ENCODE measurements around the gene B4GALT1.
"Not testable (repeated sequence)": the region's sequence is repeated elsewhere in the genome, so short reads cannot be mapped to it uniquely, and the experiment has no call there.

Gene B4GALT1

DNA sequence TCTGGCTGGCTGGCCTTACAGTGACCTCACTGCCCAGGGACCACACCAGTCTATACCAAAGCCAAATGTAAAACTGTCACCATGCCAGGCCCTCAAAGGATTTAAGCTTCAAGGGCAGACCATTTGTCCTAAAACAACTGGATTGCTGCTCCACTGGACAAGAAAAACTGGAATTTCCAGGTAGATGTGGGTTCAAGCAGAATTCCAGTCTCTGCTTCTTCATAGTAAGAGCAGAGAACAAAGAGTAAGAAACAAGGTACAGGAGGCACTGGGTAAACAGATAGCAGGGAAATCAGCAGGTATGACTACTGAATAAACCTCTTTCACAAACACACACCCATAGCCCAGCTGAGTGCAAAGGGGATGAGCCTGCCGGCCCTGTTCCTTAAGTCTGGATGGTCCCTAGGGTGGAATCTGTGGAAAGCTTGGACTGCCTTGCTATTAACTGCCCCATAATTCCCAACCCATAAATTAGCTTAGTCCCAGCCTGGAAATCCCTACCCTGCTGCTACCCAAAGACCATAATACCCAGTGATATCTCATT is 5.5 kb downstream of the B4GALT1 start:
- peak; percentile 59 for DNase-seq

DNA sequence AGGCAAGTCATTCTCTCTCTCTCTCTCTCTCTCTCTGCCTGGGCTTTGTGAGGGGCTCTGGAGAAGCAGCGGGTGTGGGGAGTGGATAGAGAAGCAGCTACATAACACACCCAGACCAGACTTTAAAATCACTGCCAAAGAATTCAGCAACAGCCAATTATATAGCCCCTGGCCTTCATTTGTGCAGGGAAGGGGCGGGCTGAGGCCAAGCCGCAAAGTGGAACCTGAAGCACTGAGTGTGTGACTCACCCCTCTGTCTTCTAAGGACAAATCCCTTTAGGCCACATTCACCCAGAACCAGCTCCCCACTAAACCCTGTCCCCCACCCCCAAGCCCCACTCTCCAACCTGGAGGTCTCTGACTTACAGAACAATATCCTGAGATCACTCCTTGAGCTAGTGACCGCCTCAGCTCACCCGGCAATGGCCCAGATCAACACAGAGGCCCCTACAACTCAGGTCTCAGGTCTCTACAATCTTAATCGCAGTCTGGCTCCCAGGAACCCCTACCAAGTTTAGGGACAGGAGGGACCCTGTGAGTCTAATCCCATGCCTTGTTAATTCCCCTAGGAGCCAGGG is 6.0 kb downstream of the B4GALT1 start:
- no peak for DNase-seq

DNA sequence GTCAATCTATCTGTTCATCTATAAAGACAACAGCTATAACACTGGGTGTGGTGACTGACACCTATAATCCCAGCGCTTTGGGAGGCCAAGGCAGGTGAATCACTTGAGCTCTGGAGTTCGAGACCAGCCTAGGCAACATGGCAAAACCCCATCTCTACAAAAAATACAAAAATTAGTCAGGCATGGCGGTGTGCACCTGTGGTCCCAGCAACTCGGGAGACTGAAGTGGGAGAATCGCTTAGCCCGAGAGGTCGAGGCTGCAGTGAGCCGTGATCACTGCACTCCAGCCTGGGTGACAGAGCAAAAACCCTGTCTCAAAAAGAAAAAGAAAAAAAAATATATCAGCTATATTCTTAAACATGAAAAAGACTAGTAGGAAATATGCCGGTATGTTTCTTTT is 6.7 kb downstream of the B4GALT1 start:
- DNase-seq = not testable (repeated sequence)

DNA sequence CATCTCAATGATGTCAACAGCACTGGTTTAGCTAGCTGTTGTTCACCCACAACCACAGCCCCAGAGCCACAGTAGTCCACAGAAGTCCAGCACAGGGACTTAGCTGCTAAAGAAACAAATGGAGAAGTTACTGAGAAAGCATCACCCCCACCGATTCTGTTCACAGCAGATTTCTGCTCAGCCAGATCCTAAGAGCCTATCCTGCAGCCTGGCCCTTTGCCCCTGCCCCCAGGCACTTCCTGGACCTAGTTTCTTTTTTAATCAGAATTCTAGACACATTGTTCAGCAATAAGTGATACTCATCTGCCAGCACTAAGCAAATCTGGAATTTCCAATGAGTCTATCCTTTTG is 7.4 kb downstream of the B4GALT1 start:
- DNase-seq = no peak

DNA sequence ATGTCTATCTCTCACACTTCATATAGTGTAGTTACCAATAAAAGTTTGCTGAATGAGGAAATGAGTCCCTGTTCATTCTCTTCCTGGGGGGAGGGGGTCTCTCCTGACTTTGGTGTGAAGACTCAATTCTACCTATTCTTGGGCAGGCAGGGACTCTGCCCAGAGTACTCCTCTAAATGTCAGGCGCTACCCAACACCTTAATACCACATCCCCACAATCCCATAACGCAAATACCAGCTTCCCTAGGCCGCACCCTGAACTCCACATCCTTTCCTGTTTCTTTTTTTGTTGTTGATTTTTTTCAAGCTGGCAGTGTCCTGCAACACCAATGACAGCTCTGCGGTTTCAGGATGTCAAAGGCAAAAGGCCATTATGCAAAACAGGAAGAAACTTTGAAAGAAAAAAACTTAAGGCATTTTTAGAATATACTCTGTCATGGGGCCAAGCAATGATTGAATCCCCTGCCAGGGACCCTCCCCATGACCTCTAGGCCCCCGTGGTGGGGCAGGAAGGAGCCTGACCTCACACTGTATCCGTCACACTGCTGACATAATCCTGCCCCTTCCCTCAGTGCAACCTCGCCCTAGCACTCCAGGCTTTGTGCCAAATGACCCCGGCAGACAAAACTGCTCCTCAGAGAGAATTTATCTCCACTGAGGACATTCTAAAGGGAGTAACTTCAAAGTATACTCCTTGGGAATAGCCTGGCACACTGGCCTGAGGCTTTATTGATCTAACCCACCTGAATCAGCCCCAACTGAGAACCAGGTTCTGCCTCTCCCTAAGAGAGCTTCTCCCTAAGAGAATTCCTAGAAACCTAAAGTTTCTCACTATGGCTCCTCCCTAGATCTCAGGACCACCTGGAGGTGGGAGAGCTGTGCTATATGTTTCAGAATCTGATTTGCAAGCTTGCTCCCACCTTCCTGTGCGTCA is 8.0 kb downstream of the B4GALT1 start:
- peak; percentile 16 for DNase-seq

DNA sequence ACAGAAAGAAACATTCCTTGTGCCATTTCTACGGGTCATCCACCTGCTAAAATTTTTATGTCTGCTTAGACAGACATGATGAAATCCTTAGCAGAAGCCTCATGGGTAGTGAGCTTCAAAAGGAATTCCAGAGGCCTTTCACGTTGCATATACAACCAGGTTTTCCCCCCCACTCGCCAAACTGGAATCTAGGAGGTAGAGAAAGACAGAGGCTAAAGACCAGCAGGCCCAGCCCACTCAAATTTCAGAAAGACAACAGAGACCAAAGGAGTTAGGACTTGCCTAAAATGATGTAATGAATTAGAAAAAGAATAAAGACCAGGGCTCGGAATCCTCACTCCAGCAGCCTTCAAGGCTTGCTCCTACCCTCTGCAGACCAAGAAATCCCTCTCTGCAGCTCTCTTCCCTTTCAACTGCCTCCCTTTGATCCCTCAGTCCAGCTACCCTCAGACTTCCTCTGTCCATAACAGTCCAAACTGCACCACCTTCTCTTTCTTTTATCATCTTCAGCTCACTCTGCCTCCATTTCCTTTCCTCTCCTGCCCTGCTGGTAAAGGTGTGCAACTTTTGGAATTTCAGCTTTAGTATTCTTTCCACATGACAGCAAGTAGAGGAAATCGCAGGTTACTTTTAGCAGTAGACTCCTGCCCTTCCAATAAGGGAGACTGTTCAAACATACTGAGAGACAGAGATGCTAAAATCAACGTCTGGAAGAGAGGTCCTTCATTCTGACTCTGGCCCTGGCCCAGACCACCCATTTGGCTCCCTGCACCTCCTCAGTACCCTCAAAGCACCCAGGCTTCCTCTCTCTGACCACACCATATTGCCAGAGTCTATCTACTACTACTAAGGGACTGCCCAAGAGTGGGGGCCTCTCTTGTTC is 8.9 kb downstream of the B4GALT1 start:
- DNase-seq = no peak

DNA sequence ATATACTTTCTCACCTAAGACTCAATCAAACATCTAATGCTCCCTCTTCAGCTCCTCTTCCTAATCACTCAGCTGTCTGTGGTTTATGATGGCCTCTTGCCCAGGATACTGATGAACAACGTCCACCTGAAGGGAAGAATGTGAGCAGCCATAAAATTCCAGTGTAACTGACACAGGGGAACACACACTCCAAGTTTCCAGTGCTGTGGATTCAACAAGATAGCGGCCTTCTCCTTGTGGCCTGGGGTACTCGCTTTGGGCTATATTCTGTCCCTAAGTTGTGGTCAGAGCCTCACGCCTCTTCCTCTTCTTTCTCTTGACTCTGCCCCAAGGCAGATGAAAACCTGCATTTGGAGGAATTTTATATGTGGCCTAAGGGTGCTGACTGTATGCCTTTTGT is 11.7 kb downstream of the B4GALT1 start:
- no peak for DNase-seq

DNA sequence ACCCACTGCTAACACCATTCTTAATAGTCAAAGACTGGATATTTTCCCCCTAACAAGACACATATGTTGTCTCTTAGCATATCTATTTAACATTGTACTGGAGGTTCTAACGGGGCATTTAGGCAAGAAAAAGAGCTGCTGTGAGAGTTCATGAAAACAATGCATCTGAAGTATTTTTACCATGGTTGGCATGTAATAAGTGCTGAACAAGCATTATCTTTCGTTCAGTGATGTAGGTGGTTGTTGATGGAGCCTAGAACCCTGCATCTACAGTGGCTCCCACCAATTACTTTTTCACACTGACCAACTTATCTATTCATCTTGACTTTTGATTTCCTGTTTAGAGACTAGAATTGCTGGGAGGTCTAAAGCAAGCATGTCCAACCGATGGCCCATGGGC is 12.8 kb downstream of the B4GALT1 start:
- DNase-seq = no peak

DNA sequence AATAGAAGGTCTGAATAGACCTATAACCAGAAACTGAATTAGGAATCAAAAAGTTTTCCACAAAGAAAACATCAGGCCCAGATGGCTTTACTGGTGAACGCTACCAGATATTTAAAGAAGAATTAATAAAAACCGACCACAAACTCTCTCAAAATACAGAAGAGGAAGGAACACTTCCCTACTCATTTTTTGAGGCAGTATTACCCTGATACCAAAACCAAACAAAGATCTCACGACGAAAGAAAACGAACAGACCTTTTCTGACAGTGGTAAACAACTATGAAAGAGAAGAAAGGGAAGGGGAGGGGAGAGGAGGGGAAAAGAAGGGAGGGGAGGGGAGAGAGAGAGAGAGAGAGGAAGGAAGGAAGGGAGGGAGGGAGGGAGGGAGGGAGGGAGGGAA is 13.5 kb downstream of the B4GALT1 start:
- no peak for DNase-seq

DNA sequence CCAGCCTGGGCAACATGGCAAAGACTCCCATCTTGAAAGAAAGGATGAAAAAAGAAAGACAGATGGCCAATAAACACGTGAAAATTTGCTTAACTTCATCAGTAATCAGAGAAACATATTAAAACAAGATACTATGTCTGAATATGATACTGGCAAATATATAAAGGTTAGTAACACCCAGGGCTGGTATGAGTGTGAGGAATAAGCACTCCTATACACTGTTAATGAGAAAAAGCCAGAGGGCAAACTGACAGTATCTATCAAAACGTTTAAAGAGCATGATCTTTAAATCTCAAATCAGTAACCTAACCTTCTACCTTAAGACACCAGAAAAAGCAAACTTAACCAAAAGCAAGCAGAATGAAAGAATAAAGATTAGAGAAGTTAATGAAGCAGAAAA is 14.1 kb downstream of the B4GALT1 start:
- no peak for DNase-seq

DNA sequence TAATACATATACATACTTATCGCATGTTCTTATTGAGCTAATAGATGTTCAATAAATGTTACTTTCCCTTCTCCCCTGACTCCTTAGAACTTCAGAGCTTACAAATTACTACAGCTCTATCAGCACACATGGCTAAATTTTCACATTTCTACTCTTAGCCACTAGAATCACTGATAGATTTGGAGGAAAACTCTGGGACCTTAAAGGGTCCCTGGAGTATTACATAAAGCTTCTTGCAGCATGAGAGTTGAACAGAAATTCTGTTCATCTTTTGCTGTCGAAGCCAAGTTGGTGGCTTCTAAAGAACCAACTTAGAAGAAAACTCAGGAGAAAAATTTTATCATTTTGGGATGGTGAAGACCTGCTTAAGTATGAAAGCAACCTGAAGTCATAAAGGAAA is 15.5 kb downstream of the B4GALT1 start:
- no peak for DNase-seq

DNA sequence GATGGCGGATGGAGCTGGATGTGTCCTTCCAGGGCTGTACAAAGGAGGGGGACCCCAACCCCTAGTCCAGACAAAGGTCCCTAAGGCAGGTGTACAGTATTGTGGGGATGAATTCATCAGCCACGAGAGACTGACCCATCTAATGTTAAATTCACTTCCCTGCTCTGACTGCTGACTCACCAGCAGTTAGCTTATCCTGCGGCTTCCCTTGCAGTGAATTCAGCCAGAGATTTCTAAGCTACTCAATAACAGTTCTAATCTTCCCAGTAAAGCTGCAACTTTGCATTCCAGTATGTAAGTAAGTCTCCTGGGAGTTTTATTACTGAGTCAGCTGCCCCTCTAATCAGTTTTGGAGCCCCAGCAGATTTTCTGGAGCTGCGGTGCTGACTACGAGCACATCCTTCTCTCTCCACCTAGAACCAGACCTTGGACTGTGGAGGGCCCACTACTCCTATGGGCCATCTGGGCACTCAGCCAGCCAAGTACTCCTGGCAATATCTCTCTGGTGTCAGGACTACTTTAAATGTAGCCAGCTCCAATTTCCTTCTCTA is 16.1 kb downstream of the B4GALT1 start:
- DNase-seq = no peak

DNA sequence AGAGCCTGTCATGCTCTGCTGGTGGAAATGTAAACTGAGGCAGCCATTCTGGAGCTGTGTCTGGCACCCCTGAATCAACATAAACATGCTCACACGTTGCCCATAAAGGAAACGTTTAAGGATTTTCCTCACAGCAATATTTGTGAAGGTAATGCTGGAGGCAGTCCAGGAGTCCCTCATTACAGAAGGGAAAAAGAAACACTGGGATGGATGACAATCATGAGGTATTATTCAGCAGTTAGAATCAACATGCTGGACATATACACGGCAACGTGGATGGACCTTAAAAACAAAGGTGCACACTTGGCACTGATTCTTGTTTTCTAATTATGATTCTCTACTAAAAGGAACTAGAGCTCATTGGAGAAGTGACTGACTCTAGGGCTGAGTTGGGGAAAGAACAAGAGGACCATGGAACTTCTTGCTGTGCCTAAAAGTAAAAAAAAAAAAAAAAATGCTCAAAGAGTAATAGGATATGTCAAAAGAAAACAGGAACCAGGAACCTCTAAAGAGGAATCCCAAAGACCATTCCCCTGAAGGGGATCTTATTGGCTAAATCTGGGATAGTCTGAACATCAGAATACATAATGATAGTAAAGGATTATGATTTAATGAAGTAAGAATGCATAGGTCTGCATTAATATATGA is 18.6 kb downstream of the B4GALT1 start:
- DNase-seq = peak; percentile 17

DNA sequence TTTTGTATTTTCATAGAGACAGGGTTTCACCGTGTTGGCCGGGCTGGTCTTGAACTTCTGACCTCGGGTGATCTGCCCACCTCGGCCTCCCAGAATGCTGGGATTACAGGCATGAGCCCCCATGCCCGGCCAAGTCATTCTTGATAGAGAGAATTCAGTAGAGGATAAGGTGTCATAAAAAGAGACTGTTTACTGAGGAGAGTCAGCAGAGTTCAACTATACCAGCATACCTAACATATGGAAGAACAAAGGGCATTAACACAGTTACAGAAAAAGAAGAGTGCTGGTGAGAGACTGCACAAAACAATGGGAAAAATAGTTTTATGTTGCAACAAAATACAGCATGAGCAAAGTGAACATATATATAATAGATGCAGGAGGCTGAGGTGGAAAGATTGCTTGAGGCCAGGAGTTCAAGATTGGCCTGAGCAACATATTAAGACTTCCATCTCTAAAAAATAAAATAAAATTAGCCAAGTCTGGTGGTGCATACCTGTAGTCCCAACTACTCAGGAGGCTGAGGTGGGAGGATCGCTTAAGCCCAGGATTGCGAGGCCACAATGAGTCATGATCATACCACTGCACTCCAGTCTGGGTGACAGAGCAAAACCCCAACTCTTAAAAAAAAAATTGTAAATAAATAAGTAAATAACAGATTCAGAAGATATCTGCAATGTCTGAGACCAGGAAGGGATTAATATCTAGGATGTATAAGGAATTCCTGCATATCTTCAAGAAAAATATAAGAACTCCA is 19.5 kb downstream of the B4GALT1 start:
- DNase-seq = no peak

DNA sequence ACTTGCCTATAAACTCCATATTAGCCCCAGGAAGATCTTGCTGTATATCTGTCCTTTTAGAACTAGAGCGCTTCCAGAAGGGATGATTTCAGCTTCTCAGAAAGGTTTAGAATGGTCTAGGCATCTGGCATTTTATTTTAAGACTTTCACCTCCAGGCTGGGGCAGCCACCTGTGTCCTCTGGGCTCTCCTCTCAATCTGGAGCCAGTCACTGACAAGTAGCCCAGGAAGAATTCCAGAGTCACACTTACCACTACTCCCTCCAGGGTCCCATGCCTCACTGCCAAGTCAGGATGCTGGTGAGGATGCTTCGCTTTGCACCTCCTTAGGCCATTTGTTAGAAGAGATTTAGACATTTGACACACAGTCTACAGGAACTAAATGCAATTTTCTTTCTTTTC is 20.8 kb downstream of the B4GALT1 start:
- no peak for DNase-seq

DNA sequence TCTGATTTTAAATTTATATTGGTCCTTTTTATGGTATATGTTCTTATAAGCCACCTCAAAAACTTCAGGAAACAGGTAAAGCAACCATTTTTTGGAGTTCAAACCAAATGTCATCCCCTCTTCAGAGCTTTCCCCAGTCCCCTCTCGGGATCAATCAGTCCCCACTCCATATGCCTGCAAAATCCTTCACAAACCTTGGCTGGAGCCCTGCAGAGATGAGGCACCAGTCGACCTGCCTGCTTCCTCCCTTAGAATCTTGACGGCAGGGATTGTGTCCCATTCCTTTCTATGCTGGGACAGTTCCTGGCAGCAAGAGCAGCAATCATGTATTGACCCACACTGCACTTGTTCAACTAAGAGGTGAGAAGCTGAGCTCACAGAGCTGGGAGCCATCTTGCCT is 22.6 kb downstream of the B4GALT1 start:
- DNase-seq = no peak

DNA sequence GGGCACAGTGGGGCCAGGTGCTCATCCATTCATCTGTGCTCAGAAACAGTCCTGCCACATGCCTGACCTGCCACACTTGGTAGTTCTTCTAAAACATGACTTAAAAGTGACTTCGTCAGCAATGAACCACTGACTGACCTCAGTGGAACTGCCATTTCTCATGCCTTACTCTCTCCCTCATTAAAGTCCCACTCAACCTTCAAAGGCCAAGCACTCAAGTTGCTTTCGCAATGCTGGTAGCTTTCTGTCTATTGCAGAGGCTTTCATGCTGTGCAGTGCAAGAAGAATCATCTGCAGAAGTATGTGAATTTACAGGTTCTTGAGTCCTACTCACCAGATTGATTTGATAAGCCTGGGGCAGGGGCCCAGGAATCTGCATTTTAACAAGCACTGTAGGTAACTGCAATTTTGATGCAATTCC is 23.9 kb downstream of the B4GALT1 start:
- no peak for DNase-seq

DNA sequence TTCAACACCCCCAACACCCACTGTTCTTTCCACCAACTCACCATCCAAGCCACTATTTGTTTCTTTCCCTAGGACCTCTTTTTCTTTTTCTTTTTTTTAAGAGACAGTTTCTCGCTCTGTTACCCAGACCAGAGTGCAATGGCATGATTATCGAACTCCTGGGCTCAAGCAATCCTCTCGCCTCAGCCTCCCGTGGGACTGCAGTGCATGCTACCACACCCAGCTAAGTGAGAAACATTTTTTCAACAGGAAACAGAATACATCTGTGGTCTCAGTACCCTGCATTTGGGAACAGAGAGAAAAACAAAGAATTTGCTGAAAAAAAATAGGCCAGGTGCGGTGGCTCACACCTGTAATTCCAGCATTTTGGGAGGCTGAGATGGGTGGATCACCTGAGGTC is 24.6 kb downstream of the B4GALT1 start:
- DNase-seq = no peak

DNA sequence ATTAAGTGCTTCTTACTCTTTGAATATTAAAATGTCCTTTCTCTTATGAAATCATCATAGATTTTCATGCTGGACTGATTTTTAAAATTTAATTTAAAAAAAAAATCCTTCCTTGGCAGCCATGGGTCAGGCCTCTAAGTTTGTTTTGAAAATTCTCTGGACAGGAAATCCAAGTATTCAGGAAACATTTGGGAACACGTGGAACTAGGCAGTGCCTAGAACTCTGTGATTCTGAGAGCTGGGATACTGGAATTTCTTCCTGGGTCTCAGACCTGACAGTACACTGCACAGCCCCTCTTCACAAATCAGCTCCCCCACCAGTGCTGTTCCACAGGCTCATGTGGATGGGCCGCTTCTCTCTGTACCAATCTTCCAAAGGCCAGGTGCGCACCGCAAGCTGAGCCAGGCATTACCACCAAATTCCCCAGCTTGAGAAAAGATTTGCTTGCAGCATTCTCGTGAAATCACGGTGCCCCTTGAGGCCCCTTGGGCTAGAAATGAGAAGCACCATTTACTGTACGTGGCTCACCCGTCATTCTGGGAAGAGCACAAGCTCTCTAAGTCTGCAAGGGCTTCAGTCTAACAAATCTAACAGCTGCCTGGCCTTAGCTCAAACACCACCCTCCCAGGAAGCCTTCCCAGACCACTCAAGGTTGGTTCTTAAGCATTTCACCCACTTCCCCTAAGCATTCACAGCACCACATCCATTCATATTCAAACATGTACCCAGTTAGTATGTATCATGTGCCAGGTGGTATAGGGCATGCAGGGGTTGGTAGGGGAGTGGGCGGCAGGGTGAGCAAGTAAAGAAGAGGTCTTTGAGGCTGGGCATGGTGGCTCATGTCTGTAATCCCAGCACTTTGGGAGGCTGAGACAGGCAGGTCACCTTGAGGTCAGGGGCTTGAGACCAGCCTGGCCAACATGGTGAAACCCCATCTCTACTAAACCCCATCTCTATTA is 26.5 kb downstream of the B4GALT1 start:
- DNase-seq = no peak

DNA sequence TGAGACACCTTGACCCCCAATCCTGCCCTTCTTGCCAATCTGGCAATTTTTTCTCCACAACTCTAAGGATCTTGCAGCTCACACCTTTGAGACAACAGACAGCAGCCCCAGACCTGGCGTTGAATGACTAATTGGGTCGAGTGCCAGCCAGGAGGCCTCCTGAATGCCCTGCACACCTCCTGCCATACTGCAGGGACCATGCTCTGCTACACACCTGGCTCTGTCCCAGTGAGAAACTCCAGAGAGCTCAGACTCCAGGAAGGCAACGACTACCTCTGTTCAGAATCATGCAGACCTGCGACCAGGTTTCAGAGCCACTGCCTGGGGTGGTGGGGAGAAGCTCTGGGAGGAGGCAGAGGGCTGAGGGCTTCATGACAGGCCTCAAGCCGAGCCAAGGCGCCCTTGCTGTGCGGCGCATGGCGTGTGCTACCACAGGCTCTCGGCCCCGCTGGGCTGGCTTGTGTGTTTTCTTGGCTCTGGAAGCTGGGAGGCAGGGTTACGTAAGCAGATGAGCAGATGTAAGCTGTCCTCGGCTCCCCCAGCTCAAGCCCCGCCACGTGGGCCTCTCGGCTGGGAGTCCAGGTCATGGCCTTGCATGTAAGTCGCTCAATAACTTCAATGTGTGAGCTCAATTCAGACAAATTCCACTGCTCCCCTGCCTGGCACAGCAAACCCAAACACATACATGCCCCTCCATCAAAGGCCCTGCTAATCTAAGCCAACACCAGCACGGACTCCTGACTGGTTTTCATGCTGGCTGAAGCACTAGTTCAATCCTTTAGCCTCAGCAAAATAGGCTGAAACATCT is 27.5 kb downstream of the B4GALT1 start:
- no peak for DNase-seq

Measured in DMS153 (cell line).